ENCODE results near the gene BMPR1A. TPM values are rescaled to one million over a fixed set of nuclear protein-coding genes. Genes with fewer than 3 reads are reported as not detected.

The BMPR1A gene
- total RNA-seq, 1 experiment from 2014 or later: 42.6 TPM

DNA sequence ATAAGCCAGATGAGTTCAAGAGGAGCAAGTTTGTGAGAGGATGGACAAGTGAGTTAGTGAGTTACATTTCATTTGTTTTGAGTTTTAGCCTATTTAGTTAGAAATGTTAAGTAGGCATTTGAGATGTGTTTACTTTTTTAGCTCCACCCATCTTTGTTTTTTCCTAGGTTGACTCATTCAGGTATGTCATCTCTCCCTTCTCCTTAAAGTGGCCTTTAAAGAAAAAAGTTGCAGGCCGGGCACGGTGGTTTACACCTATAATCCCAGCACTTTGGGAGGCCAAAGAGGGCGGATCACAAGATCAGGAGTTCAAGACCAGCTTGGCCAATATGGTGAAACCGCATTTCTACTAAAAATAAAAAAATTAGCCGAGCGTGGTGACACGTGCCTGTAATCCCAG is 71.2 kb downstream of the BMPR1A start:
- ATAC-seq: peak; percentile 57; the same call in 1 of the 2 replicates
- peak overlapping the region; percentile 20; the same call in 1 of the 2 replicates for H3K4me2 ChIP-seq (ENCODE audit: low read length)

DNA sequence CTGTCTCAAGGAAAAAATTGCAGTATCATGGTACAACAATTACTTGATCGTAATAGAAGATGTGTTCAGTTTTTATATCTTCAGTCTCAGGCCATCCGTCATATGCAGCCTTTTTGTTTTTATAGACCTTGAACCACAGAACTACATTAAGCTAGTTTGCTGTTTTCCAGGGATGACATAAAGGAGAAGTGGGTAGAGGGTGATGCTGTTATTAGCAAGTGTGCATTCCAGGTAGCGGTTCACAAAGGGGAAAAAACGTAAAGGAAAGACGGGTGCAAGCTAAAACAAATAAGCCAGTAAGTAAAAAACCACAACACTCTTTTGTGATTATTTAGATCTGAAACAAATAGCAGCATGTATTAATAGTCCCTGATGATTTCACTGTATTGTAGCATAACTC is 71.7 kb downstream of the BMPR1A start:
- CTCF ChIA-PET: no interaction called here
- no TSS peak for BruUV-seq (replicated peaks)
- DNase-seq (ENCODE audit: low read depth, low spot score) (no peak), ATAC-seq (no peak)
- Histone ChIP-seq H3K4me1 (ENCODE audit: control insufficient read depth in 1 of 2, insufficient read depth in 2 of 2, low read length in 2 of 2) (peaks cover 7 to 17% of the 10 kb centered on the region in 2 experiments; a peak in 3 of 4 replicates), H3K9ac (ENCODE audit: low read length) (no peak overlapping the region), H3K9me3 (ENCODE audit: control insufficient read depth in 1 of 2, insufficient read depth in 1 of 2, low read depth in 1 of 2, low read length in 2 of 2) (no peaks in the 10 kb centered on the region), H3K4me2 (ENCODE audit: low read length) (peak overlapping the region; percentile 20; the same call in 1 of the 2 replicates), H3K4me3 (replicated peaks in 1 of 2; ENCODE audit: low read depth in 1 of 2, low read length in 2 of 2) (no peak overlapping the region), H3K9me2 (ENCODE audit: insufficient read depth) (no peaks in the 10 kb centered on the region), H3K27me3 (ENCODE audit: insufficient read depth, low read length) (no peaks in the 10 kb centered on the region), H2AFZ (ENCODE audit: low read depth, low read length, poor library complexity, severe bottlenecking) (no peak overlapping the region), H3K27ac (ENCODE audit: low read depth, low read length) (no peak overlapping the region), H3K79me2 (ENCODE audit: insufficient read depth, low read length) (peaks cover 74% of the 10 kb centered on the region), H3K36me3 (ENCODE audit: control insufficient read depth in 1 of 2, insufficient read depth in 2 of 2, low read length in 2 of 2) (no peaks in the 10 kb centered on the region), H4K20me1 (ENCODE audit: insufficient read depth) (0 out of 2 replicates have a peak, but pooled peaks cover 1% of the 10 kb centered on the region)
- TF ChIP-seq ZNF274 (IDR thresholded peaks at IDR 0.05; ENCODE audit: low read depth, low read length) (no peak), FOSL1 (IDR thresholded peaks at IDR 0.05; ENCODE audit: low read depth) (no peak), YY1 (IDR thresholded peaks at IDR 0.05; ENCODE audit: extremely low read depth, insufficient replicate concordance, low read depth, low read length) (no peak), CBX3 (IDR thresholded peaks at IDR 0.05; ENCODE audit: low read depth) (no peak), POLR2A (IDR thresholded peaks at IDR 0.05; ENCODE audit: borderline replicate concordance, extremely low read depth, insufficient read depth, insufficient read length) (no peak), CEBPB (IDR thresholded peaks at IDR 0.05; ENCODE audit: low read depth) (no peak), EGR1 (IDR thresholded peaks at IDR 0.05; ENCODE audit: low read depth) (no peak), ELF1 (IDR thresholded peaks at IDR 0.05; ENCODE audit: borderline replicate concordance, low read depth) (no peak)
- TF ChIP-seq, protein P1, sequence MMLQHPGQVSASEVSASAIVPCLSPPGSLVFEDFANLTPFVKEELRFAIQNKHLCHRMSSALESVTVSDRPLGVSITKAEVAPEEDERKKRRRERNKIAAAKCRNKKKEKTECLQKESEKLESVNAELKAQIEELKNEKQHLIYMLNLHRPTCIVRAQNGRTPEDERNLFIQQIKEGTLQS (IDR thresholded peaks at IDR 0.05): no peak
- TF ChIP-seq, protein P2, sequence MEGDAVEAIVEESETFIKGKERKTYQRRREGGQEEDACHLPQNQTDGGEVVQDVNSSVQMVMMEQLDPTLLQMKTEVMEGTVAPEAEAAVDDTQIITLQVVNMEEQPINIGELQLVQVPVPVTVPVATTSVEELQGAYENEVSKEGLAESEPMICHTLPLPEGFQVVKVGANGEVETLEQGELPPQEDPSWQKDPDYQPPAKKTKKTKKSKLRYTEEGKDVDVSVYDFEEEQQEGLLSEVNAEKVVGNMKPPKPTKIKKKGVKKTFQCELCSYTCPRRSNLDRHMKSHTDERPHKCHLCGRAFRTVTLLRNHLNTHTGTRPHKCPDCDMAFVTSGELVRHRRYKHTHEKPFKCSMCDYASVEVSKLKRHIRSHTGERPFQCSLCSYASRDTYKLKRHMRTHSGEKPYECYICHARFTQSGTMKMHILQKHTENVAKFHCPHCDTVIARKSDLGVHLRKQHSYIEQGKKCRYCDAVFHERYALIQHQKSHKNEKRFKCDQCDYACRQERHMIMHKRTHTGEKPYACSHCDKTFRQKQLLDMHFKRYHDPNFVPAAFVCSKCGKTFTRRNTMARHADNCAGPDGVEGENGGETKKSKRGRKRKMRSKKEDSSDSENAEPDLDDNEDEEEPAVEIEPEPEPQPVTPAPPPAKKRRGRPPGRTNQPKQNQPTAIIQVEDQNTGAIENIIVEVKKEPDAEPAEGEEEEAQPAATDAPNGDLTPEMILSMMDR (IDR thresholded peaks at IDR 0.05 in 2 of 3, conservative IDR thresholded peaks at IDR 0.05 in 1 of 3; ENCODE audit: borderline replicate concordance in 1 of 3, insufficient read depth in 1 of 3, low read depth in 2 of 3, low read length in 2 of 3): no peak
- TF ChIP-seq, protein P3, sequence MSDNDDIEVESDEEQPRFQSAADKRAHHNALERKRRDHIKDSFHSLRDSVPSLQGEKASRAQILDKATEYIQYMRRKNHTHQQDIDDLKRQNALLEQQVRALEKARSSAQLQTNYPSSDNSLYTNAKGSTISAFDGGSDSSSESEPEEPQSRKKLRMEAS (IDR thresholded peaks at IDR 0.05): no peak
- RAD21 ChIA-PET (ENCODE audit: low non-redundant PET in 1 of 2, low total read pairs in 2 of 2, uncharacterized antibody in 2 of 2, unreplicated experiment in 2 of 2): no interaction called here
- POLR2A ChIA-PET: no interaction called here
- intact Hi-C loops (cut with micrococcal nuclease): no loop called here

More for the DNA sequence above, 71.2 kb downstream of the BMPR1A start:
- CTCF ChIA-PET: no interaction called here
- H3K4me3 ChIP-seq (replicated peaks in 1 of 2; ENCODE audit: low read depth in 1 of 2, low read length in 2 of 2): no peak overlapping the region
- TF ChIP-seq, protein P4, sequence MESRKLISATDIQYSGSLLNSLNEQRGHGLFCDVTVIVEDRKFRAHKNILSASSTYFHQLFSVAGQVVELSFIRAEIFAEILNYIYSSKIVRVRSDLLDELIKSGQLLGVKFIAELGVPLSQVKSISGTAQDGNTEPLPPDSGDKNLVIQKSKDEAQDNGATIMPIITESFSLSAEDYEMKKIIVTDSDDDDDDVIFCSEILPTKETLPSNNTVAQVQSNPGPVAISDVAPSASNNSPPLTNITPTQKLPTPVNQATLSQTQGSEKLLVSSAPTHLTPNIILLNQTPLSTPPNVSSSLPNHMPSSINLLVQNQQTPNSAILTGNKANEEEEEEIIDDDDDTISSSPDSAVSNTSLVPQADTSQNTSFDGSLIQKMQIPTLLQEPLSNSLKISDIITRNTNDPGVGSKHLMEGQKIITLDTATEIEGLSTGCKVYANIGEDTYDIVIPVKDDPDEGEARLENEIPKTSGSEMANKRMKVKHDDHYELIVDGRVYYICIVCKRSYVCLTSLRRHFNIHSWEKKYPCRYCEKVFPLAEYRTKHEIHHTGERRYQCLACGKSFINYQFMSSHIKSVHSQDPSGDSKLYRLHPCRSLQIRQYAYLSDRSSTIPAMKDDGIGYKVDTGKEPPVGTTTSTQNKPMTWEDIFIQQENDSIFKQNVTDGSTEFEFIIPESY (IDR thresholded peaks at IDR 0.05; ENCODE audit: extremely low read depth, insufficient replicate concordance, low read length): no peak
- TF ChIP-seq POLR2A (IDR thresholded peaks at IDR 0.05; ENCODE audit: borderline replicate concordance, extremely low read depth, insufficient read depth, insufficient read length) (no peak), EGR1 (IDR thresholded peaks at IDR 0.05; ENCODE audit: low read depth) (no peak), FOSL1 (IDR thresholded peaks at IDR 0.05; ENCODE audit: low read depth) (peak; percentile 32; the same call in 1 of the 2 replicates), POLR2AphosphoS5 (IDR thresholded peaks at IDR 0.05; ENCODE audit: low read depth, low read length) (no peak)
- H3K9ac ChIP-seq (ENCODE audit: low read length): no peak overlapping the region
- POLR2A ChIA-PET: no interaction called here
- BruUV-seq (replicated peaks): no TSS peak
- no peaks in the 10 kb centered on the region for H3K27me3 ChIP-seq (ENCODE audit: insufficient read depth, low read length)
- no peaks in the 10 kb centered on the region for H3K9me2 ChIP-seq (ENCODE audit: insufficient read depth)
- peaks cover 69% of the 10 kb centered on the region for H3K79me2 ChIP-seq (ENCODE audit: insufficient read depth, low read length)
- no peaks in the 10 kb centered on the region for H3K36me3 ChIP-seq (ENCODE audit: control insufficient read depth in 1 of 2, insufficient read depth in 2 of 2, low read length in 2 of 2)
- RAD21 ChIA-PET (ENCODE audit: low non-redundant PET in 1 of 2, low total read pairs in 2 of 2, uncharacterized antibody in 2 of 2, unreplicated experiment in 2 of 2): no interaction called here
- no peak overlapping the region for H3K27ac ChIP-seq (ENCODE audit: low read depth, low read length)
- H3K4me1 ChIP-seq (ENCODE audit: control insufficient read depth in 1 of 2, insufficient read depth in 2 of 2, low read length in 2 of 2): peaks cover 7 to 17% of the 10 kb centered on the region in 2 experiments; a peak in 3 of 4 replicates
- DNase-seq (ENCODE audit: low read depth, low spot score): no peak
- no peaks in the 10 kb centered on the region for H4K20me1 ChIP-seq (ENCODE audit: insufficient read depth)
- H2AFZ ChIP-seq (ENCODE audit: low read depth, low read length, poor library complexity, severe bottlenecking): no peak overlapping the region
- intact Hi-C loops (cut with micrococcal nuclease): no loop called here
- H3K9me3 ChIP-seq (ENCODE audit: control insufficient read depth in 1 of 2, insufficient read depth in 1 of 2, low read depth in 1 of 2, low read length in 2 of 2): no peaks in the 10 kb centered on the region
